22Rv1 (cell line): Measurements from ENCODE around the gene RASAL1.

Source experiments
- ZFX ChIP-seq: fragments of 450-650 bp; IDR thresholded peaks from 2 replicates; pipeline ENCODE4 v1.6.1; 2017; ENCODE audit warnings: antibody characterized with exemption, borderline replicate concordance
- TF ChIP-seq, protein P1 (sequence below): fragments of 450-650 bp; IDR thresholded peaks from 2 replicates; pipeline ENCODE4 v1.5.1; 2017; ENCODE audit warnings: mild to moderate bottlenecking

GRCh38 chr12:113049976-113050742, 85.4 kb downstream of the RASAL1 start:
- TF ChIP-seq, protein P1, sequence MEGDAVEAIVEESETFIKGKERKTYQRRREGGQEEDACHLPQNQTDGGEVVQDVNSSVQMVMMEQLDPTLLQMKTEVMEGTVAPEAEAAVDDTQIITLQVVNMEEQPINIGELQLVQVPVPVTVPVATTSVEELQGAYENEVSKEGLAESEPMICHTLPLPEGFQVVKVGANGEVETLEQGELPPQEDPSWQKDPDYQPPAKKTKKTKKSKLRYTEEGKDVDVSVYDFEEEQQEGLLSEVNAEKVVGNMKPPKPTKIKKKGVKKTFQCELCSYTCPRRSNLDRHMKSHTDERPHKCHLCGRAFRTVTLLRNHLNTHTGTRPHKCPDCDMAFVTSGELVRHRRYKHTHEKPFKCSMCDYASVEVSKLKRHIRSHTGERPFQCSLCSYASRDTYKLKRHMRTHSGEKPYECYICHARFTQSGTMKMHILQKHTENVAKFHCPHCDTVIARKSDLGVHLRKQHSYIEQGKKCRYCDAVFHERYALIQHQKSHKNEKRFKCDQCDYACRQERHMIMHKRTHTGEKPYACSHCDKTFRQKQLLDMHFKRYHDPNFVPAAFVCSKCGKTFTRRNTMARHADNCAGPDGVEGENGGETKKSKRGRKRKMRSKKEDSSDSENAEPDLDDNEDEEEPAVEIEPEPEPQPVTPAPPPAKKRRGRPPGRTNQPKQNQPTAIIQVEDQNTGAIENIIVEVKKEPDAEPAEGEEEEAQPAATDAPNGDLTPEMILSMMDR = peak; percentile 77
- TF ChIP-seq ZFX = no peak
